GDM1 (cell line): Measurements from ENCODE around the gene AOC3.

Source experiments
- DNase-seq: peaks from one replicate; lab custom pipeline; 2025; lab: John Stamatoyannopoulos, UW

AOC3 gene

GRCh38 chr17:42850954-42851353 is at the start of gene AOC3:
TSS of gene AOC3 (plus strand) at chr17:42851199. CDS start at chr17:42851344, 145 bp downstream.
- DNase-seq = no peak

GRCh38 chr17:42803074-42803883 is 47.7 kb upstream of the AOC3 start:
- no peak for DNase-seq

- no peak for DNase-seq
Measured at GRCh38 chr17:42804918-42805367, 46.1 kb upstream of the AOC3 start.

GRCh38 chr17:42806249-42806648 is 44.8 kb upstream of the AOC3 start:
- no peak for DNase-seq

- DNase-seq = no peak
Measured at GRCh38 chr17:42809250-42809649, 41.7 kb upstream of the AOC3 start.

- DNase-seq = no peak
Measured at GRCh38 chr17:42814633-42815399, 36.2 kb upstream of the AOC3 start.

- no peak for DNase-seq
Measured at GRCh38 chr17:42817866-42818265, 33.1 kb upstream of the AOC3 start.

- no peak for DNase-seq
Measured at GRCh38 chr17:42818379-42818778, 32.6 kb upstream of the AOC3 start.

- peak; percentile 45 for DNase-seq
Measured at GRCh38 chr17:42819939-42820535, 31.0 kb upstream of the AOC3 start.

- DNase-seq = no peak
Measured at GRCh38 chr17:42821176-42821575, 29.8 kb upstream of the AOC3 start.

- DNase-seq = no peak
Measured at GRCh38 chr17:42827472-42827871, 23.5 kb upstream of the AOC3 start.

- DNase-seq = no peak
Measured at GRCh38 chr17:42830971-42831370, 20.0 kb upstream of the AOC3 start.

GRCh38 chr17:42832213-42832933 is 18.6 kb upstream of the AOC3 start:
- DNase-seq = no peak

GRCh38 chr17:42832934-42833766 is 17.8 kb upstream of the AOC3 start, which contains the start of gene PSME3:
TSS of gene PSME3 (plus strand) at chr17:42833397. CDS start at chr17:42833632, 235 bp downstream.
- peak; percentile 80 for DNase-seq

GRCh38 chr17:42833767-42834422 is 17.1 kb upstream of the AOC3 start:
- DNase-seq = no peak

GRCh38 chr17:42835732-42836131 is 15.3 kb upstream of the AOC3 start:
- no peak for DNase-seq

GRCh38 chr17:42841975-42842685 is 8.9 kb upstream of the AOC3 start:
- DNase-seq = no peak

GRCh38 chr17:42843358-42843934 is 7.6 kb upstream of the AOC3 start:
- DNase-seq = peak; percentile 40

- no peak for DNase-seq
Measured at GRCh38 chr17:42844271-42844670, 6.7 kb upstream of the AOC3 start, which contains the start of gene AOC2. TSS of gene AOC2 (plus strand) at chr17:42844580. CDS start at chr17:42844627, 47 bp downstream.
